HG03565 (cell line): ENCODE data around the gene TPST1.

Experiments used
- ATAC-seq: cut with Tn5 transposase; IDR thresholded peaks from one replicate; pipeline ENCODE4 v1.9.1; 2021; ENCODE audit warnings: mild to moderate bottlenecking, moderate library complexity; ENCODE audit not compliant: unreplicated experiment

TPST1 gene

DNA sequence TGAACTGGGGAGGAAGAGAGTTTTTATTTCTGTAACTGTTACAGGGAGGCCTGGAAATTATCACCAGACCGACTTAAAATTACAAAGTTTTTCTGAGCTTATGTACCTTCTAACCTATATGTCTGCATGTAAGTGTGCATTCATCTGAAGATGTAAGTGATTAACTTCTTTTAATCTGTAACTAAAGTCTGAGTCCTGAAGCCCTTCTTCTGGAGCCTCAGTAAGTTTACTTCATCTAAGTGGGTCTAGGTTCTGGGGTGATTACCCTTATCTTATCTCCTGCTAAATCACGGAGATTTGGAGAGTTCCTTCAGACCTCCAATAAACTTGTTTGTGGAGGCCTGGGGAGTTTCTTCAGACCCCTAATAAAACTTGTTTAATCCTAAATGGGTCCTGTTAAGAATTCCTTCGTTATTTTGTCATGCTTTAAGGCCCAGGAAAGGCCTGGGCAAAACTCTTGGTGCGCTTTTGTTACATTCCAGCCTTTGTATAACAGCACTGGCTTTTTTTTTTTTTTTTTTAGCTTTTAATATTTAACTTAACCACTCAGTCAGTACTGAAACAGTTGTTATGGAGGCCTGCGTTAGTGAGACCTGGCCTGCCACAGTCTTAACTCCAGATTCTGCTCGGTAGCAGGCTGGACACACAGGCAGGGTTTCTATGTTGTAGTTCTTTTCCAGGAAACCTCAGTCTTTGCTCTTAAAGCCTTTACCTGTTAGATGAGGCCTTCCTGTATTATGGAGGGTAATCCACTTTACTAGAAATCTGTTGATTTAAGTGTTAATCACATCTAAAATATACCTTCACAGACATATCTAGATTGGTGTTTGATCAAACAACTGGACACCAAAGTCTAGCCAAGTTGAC, 33.0 kb downstream of the TPST1 start:
- ATAC-seq, result no peak

DNA sequence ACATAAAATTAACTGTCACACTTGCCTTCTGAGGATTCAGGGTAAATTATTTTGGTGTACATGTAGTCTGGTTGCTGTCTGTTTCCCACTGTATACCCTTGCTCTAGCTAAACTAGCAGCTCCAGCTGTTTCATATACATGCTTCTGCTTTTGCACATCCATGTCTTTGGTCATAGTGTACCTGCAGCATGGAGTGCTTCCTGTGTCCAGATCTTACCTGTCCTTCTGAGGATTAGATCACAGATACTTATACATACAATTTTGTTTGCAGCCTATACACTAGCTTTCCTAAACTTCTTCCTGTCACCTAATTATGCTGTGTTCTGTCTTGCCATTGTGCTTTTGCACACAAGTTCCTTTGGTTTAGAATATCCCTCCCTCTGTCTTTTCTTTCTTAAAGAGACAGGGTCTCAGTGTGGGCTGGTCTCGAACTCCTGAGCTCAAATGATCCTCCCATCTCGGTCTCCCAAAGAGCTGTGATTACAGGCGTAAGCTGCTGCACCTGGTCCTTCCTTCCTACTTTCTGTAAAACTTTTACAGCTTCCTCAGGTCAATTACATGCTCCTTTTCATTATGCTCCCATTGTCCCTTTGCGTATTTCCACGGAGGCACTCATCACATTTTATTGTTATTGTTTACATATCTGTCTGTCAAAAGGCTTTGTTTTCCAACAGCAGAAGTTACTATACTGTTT, 33.8 kb downstream of the TPST1 start:
- ATAC-seq, result no peak

- ATAC-seq, result no peak
Measured at GRCh38 chr7:66239467-66239856, 34.3 kb downstream of the TPST1 start.

DNA sequence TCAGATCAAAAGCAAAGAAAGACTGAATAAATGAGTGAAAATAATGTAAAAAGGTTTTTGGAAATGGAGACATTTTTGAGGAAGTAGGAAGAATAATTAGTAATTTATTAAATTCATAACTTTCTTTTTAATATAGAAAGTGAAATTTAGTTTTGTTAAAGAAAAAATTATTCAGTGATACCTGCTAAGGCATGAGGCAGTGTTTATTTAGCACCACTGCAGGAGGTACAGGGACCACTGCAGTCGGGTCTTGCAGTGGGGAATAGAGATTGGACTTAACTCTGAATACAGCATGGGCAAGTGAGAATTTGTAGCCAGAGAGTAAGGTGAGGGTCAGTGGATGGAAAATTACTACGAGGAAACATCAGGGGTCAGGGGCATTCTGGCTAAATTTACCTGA, 39.9 kb downstream of the TPST1 start:
- no peak for ATAC-seq

DNA sequence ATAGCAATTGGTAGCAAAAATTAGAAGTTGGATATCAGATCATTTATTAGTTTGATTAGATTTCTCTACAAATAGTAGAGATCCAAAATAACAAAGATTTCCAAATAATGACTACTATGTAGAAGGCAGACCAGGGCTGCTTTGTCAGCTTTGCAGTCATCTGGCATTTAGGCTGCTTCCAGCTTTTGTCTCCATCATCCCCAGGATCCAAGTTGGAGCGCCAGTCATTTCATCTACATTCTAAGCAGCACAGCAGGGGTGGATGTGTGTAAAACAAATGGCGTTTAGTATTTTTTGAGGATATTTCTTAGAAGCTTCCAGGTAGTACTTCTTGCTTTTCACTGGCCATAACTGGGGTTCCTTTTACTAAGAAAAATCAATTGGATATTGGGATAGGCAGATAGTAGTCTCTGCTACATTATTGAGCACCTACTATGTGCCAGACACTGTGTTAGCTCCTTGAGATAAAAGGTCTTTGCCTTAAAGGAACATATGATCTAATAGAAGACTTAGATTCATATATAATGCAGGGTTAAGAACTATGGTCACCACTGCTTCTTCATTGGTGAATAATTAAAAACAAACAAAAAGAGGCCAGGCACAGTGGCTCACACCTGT, 41.5 kb downstream of the TPST1 start:
- ATAC-seq, result no peak

DNA sequence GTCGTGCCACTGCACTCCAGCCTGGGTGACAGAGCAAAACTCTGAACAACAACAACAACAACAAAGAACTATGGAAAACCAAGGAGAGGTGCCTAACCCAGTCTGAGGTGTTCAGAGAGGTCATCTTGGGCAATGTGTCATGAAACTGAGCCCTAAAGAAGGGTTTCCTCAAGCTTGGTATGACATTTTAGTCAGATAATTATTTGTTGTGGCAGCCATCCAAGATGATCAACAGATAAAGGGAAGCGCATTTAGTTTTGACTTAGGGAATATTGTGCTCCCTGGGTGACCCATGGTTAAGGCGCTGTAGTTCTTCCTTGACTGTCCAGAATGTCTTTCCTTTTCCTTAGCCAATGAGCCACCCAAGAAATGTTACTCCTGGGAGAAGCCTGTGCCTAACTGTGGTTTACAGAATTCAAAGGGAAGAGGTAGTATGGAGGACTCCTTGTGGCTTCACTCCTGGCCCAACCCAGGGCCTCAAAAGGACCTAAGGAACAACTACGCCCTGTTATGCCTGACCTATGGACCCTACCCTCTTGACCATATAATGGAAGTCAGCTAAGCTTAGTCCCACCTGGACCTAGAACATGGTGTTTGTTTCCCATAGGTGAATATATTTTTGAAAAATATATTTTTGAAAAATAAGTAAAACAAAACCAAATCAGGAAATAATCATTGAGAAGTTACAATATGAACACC, 42.4 kb downstream of the TPST1 start:
- no peak for ATAC-seq

DNA sequence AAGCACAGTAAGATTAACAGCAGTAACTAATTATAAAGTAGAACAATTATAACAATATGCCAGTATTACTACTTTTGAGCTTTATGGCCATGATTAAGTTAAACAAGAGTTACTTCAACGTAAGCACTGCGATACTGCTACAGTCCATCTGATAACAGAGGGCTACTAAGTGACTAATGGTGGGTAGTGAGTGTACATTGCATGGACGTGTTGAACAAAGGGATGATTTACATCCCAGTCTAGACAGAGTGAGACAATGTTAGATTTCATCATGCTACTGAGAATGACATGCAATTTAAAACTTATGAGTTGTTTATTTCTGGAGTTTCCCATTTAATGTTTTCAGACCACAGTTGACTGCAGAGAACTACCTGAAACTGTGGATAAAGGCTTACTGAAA, 45.6 kb downstream of the TPST1 start:
- no peak for ATAC-seq

DNA sequence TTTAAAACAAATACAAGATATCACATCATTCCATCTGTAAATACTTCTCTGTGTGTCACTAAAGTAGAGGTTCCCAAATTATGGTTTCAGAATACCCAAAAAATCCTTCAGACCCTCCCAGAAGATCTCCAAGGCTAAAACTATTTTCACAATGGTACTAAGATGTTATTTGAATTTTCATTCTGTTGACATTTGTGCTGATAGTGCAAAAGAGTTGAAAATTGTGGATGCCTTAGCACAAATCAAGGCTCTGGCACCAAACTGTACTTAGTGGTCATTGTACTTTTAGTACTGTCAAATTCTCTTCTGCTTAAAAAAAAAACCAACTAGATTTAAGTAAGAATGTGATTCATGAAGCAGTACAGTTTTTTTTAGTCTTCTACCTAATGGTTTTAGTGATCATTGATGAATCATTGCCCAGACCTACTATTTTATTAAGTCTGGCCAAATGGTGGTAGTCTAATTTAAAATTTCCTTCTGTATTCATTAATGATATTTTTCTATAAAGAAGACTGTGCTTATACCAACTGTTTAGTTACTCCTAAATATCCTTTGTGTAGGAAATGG, 50.5 kb downstream of the TPST1 start:
- ATAC-seq, result no peak

GRCh38 chr7:66256281-66256680, 51.1 kb downstream of the TPST1 start:
- ATAC-seq, result no peak

DNA sequence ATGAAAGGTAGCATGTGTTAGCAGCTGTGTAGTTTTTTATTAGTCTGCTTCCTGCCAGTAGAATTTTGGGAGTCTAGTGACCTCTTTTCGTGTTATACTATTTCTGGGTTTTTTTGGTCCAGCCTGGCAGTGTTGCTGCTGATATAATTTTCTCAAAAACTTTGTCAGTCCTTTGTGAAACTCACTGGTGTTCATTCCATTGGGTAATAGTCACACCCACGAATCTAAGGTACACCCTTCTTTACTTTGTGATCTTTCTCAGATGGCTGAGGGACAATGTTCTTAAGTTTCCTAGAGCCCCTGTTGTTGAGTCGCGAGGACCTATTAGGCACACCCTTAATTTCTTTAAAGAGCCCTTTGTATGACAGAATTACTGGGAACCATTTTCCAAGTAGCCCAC, 52.3 kb downstream of the TPST1 start:
- no peak for ATAC-seq

- ATAC-seq, result no peak
Measured at GRCh38 chr7:66258409-66258808, 53.3 kb downstream of the TPST1 start.

- no peak for ATAC-seq
Measured at GRCh38 chr7:66261941-66262340, 56.8 kb downstream of the TPST1 start.

DNA sequence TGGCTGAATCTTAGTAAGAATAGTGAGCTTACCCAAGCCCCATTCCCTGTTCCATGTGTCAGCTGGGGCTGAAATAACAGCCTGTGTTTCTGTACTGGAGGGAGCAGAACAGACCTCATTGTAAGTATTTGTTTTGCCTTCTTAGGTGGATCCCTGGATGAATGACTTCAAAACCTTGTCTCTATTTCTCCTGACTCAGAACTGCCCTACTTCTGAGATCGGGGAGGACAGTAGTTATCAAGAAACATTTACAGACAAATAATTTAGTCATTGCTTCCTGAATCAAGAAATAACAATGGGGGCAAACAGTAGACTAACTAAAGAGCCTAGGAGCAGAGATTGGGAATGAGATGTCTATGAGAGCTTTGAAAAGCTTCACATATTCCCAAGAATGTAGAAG, 58.8 kb downstream of the TPST1 start:
- ATAC-seq, result no peak

DNA sequence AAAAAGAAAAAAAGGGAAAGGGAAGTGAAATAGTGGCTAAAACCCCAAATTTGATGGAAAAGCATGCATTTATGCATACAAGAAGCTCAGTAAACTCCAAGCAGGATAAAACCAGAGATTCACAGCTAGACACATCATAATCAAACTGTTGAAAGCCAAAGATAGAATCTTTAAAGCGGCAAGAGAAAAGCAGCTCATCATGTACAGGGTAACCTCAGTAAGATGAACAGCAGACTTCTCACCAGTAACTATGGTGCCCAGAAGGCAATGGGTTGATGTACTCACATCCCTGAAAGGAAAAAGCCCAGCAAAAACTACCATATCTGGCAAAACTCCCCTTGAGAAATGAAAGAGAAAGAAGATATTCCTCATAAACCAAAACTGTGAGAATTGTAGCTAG, 60.4 kb downstream of the TPST1 start:
- ATAC-seq, result no peak

GRCh38 chr7:66267249-66267648, 62.1 kb downstream of the TPST1 start:
- ATAC-seq, result no peak

DNA sequence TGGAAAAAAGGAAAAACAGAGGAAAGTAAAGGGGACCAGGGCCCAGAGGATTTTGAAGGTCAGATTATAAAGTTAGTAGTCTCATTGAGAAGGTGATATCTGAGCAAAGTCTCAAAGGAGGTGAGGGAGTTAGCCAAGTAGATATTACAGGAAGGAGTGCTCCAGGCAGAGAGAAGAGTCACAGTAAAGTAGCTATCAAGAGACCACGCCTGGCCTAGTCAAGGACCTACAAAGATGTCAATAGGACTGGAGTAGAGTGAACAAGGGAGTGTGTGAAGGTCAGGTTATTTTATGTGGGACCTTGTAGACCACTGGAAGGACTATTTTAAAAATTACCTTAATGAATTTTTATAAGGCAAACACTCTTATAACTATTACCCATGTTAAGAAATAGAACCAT, 64.8 kb downstream of the TPST1 start:
- ATAC-seq, result no peak

- no peak for ATAC-seq
Measured at GRCh38 chr7:66272321-66272720, 67.2 kb downstream of the TPST1 start.

DNA sequence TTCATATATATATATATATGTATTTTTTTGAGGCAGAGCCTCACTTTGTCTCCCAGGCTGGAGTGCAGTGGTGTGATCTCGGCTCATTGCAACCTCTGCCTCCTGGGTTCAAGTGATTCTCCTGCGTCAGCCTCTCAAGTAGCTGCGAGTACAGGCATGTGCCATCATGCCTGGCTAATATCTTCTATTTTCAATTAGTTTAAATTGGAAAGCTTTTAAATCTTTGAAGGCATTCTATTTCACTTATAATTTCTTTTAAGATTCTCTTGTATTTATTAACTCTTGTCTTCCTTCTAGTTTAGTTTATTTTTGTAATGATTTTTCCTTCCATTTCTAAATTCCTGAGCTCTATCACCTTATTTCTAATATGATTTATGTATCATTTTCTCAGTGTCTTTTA, 71.2 kb downstream of the TPST1 start:
- ATAC-seq, result no peak

- no peak for ATAC-seq
Measured at GRCh38 chr7:66277492-66277891, 72.4 kb downstream of the TPST1 start.

GRCh38 chr7:66279912-66280311, 74.8 kb downstream of the TPST1 start:
- ATAC-seq, result no peak
